Mucosa of descending colon (tissue), 3 donors: ENCODE measurements around the gene NRG3. TPM values are rescaled to one million over a fixed set of nuclear protein-coding genes. Genes with fewer than 3 reads are reported as not detected.

Experiments
- ATAC-seq: fragments of 200-7000 bp; cut with Tn5 transposase; one replicate; pipeline ENCODE4 v1.9.1; 2020; ENCODE audit warnings: mild to moderate bottlenecking, moderate library complexity
- DNase-seq, 3 donors: peaks; one replicate each; pipeline ENCODE4 v3.0.0-alpha.2; 2020
- H3K36me3 ChIP-seq: fragments of 200-600 bp; one replicate; pipeline ENCODE4 v1.8.0; 2021; ENCODE audit warnings: low read depth, mild to moderate bottlenecking
- H3K4me1 ChIP-seq: fragments of 200-600 bp; one replicate; pipeline ENCODE4 v1.8.0; 2021; ENCODE audit warnings: low read depth, mild to moderate bottlenecking
- H3K4me3 ChIP-seq: fragments of 200-600 bp; one replicate; pipeline ENCODE4 v1.8.0; 2021; ENCODE audit warnings: mild to moderate bottlenecking
- H3K9me3 ChIP-seq: fragments of 200-600 bp; one replicate; pipeline ENCODE4 v1.8.0; 2021; ENCODE audit warnings: mild to moderate bottlenecking
- CTCF ChIP-seq: fragments of 200-600 bp; IDR thresholded peaks from one replicate; pipeline ENCODE4 v1.8.0; 2022; ENCODE audit warnings: antibody characterized with exemption, mild to moderate bottlenecking
- intact Hi-C, 2 donors: fragments of 100-400 bp; cut with DNase I in 1 of 2; cut with micrococcal nuclease in 1 of 2; formaldehyde crosslinking; loops; one replicate each; pipeline versions ENCODE4 v1.11.0 to v1.11.1; 2022; cut with DNase I, micrococcal nuclease
- total RNA-seq, 3 donors: library from RNA; stranded (reverse); fragmentation: NEBNext Ultra II Directional in 2 of 3; extraction: Animal tissue kit (Norgen Biotek cat#: 25700) in 2 of 3; gene quantifications; one replicate each; pipeline versions ENCODE4 v1.2.1 to v1.2.4, GENCODE V29; 2021 to 2023
- donor health status: DM: no; HTN: no; CAD: no; lungs with moderate emphysema.
- donor health status: DM: no; HTN: no; CAD: no.
- donor health status: DM: no; HTN: yes; CAD: no.

NRG3 gene
- total RNA-seq, 3 donors from 2014 or later, result 0.12 to 0.73 (median 0.23) TPM

DNA sequence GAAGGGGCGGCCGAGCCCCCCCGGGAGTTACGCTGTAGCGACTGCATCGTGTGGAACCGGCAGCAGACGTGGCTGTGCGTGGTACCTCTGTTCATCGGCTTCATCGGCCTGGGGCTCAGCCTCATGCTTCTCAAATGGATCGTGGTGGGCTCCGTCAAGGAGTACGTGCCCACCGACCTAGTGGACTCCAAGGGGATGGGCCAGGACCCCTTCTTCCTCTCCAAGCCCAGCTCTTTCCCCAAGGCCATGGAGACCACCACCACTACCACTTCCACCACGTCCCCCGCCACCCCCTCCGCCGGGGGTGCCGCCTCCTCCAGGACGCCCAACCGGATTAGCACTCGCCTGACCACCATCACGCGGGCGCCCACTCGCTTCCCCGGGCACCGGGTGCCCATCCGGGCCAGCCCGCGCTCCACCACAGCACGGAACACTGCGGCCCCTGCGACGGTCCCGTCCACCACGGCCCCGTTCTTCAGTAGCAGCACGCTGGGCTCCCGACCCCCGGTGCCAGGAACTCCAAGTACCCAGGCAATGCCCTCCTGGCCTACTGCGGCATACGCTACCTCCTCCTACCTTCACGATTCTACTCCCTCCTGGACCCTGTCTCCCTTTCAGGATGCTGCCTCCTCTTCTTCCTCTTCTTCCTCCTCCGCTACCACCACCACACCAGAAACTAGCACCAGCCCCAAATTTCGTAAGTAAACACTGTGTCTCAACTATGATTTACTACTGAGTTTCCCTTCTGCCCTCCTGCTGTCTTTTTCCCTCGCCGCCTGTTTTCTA lies 666 bp downstream of the NRG3 start:
- Histone ChIP-seq H3K36me3 (no peaks in the 10 kb centered on the region), H3K9me3 (no peaks in the 10 kb centered on the region), H3K4me1 (no peaks in the 10 kb centered on the region), H3K4me3 (no peak overlapping the region)
- DNase-seq (no peak), ATAC-seq (no peak)
- TF ChIP-seq CTCF, result no peak
- intact Hi-C loops, result no loop called here

- Histone ChIP-seq H3K9me3 (no peaks in the 10 kb centered on the region), H3K4me3 (no peak overlapping the region), H3K4me1 (no peaks in the 10 kb centered on the region), H3K36me3 (no peaks in the 10 kb centered on the region)
- DNase-seq, result no peak
- TF ChIP-seq CTCF, result no peak
- intact Hi-C loops, result no loop called here
- no peak for ATAC-seq
Measured at GRCh38 chr10:81876253-81877077, 1.5 kb downstream of the NRG3 start.

- Histone ChIP-seq H3K36me3 (no peaks in the 10 kb centered on the region), H3K4me1 (no peaks in the 10 kb centered on the region), H3K9me3 (no peaks in the 10 kb centered on the region), H3K4me3 (no peak overlapping the region)
- ATAC-seq, result no peak
- intact Hi-C loops, result no loop called here
- TF ChIP-seq CTCF, result no peak
- no peak for DNase-seq
Measured at GRCh38 chr10:81877596-81877995, 2.6 kb downstream of the NRG3 start.

DNA sequence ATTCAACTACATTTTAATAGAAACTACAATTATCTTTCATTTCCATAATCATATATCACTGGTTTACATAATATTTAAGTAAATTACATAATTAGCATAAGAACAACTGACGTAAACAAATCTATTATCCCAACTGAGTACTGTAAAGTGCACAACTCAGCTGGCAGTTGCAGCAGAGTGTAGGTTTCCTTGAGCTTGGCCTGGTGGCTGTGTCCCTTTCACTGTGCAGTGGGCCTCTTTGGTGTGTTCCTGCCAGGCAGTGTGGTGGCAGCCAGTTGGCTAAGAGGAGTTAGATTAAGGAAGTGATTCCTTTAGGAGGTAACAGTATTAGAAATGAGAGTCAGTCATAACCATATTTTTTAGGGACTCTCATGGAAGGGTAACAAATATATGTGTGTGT lies 7.0 kb downstream of the NRG3 start:
- Histone ChIP-seq H3K36me3 (no peaks in the 10 kb centered on the region), H3K9me3 (no peaks in the 10 kb centered on the region), H3K4me3 (no peak overlapping the region), H3K4me1 (no peaks in the 10 kb centered on the region)
- TF ChIP-seq CTCF, result no peak
- ATAC-seq (no peak), DNase-seq (no peak)
- intact Hi-C loops, result no loop called here

- Histone ChIP-seq H3K9me3 (no peaks in the 10 kb centered on the region), H3K36me3 (no peaks in the 10 kb centered on the region), H3K4me1 (no peaks in the 10 kb centered on the region), H3K4me3 (no peak overlapping the region)
- intact Hi-C loops, result no loop called here
- no peak for ATAC-seq
- TF ChIP-seq CTCF, result no peak
- DNase-seq, result no peak
Measured at GRCh38 chr10:81884856-81885255, 9.9 kb downstream of the NRG3 start.
